GM21528 (cell line): ENCODE measurements around the gene UBE2V1.

Experiments
- ATAC-seq: cut with Tn5 transposase; IDR thresholded peaks from one replicate; pipeline ENCODE4 v1.9.1; 2021; ENCODE audit warnings: mild to moderate bottlenecking, moderate library complexity; ENCODE audit not compliant: unreplicated experiment, low FRiP score

The UBE2V1 gene

DNA sequence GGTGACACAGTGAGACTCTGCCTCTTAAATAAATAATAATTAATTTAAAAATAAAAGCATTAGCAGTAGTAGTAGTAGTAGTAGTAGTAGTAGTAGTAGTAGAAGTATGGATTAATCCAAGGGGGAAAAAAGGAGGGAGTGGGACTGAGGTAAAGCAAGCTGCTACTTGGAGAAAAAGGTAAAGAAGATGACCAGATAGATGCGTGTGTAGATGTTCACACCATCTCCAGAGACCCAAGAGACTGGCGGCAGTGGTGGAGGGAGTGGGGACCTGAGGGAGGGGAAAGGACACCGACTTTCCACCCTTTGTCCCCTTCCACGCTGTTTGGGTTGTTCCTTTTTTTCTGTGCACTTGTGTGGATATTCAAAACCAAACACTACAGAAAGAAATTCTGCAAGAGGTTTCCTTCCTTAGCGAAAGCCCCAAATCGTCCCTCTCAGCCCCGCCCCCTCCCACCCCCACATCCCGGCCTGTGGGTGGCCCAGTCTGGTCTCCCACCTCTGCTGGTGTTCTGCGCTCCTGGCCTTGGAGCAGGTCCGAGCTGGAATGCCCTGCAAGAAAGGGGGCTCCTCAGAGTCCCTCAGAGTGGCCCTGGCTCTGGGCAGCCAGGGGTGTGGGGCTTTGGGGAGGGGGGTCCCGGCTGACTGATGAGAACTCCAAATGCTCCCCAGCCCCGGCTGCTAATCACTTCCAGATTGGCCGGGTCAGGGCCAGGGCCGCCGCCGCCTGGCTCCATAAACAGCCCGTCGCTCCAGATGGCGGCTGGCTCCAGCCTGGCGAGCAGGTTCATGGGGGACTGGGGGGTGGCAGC, 60.2 kb downstream of the UBE2V1 start:
- ATAC-seq, result no peak

GRCh38 chr20:50050660-50051308, 62.2 kb downstream of the UBE2V1 start:
- no peak for ATAC-seq

- ATAC-seq, result no peak
Observed at GRCh38 chr20:50050214-50050613, 62.7 kb downstream of the UBE2V1 start.

GRCh38 chr20:50049442-50050026, 63.4 kb downstream of the UBE2V1 start:
- no peak for ATAC-seq

DNA sequence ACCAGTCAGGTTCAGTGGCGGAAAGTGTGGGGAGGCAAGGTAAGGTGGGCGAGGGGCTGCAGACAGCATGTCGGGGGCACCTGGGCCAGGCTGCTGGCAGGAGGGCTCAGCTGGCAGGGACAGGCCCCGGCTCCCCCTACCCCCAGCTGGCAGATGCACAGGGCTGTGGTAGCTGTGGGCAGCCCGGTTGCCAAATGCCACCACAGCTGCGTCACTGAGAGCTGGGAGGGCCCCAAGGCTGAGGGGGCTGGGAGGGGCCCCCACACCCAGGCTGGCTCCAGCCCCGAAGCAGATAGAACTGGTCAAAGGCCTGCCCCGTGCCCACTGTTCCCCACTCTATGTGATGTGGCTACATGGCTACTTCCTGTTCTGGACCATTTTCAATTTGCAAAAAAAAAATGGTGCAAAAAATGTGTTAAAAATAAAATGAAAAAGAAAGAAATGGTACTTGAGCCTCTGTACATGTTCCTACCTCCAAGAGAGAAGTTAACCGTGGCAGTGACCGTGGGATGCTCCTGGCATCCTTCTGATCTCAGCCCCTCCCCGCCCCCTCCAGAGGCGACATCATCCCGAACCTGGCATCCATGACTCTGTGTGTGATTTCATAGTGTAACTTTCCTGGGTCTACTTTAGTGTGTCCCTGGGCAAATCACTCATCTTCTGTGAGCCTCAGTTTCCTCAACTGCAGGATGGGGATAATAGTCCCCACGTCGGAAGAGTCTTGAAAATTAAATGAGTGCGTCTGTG, 64.4 kb downstream of the UBE2V1 start:
- ATAC-seq, result no peak

DNA sequence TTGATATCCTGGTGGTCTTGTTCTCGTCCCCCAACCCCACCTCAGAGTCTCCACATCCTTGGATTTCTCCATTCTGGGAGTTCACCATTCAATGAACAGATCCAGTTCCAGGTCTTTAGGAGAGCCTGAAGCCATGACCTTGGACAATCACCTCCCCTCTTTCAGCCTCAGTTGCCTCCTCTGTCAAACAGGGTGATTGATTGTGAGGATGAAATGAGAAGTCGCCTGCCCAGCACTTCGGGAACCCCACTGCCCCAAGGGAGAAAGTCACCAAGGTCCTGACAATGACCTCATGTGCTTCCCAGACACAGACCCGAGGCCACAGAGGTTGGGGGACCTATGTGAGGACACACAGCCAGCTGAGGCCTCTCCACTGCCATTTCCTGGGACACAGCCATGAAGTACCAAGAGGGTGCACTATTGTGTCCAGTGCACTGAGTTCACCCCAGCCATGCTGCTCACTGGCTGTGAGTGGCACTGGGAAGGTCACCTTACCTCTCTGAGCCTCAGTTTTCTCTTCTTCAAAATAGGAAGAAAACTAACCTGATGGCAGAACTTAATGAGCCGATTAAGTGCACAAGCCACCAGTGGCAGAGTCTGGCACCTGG, 68.5 kb downstream of the UBE2V1 start:
- no peak for ATAC-seq

DNA sequence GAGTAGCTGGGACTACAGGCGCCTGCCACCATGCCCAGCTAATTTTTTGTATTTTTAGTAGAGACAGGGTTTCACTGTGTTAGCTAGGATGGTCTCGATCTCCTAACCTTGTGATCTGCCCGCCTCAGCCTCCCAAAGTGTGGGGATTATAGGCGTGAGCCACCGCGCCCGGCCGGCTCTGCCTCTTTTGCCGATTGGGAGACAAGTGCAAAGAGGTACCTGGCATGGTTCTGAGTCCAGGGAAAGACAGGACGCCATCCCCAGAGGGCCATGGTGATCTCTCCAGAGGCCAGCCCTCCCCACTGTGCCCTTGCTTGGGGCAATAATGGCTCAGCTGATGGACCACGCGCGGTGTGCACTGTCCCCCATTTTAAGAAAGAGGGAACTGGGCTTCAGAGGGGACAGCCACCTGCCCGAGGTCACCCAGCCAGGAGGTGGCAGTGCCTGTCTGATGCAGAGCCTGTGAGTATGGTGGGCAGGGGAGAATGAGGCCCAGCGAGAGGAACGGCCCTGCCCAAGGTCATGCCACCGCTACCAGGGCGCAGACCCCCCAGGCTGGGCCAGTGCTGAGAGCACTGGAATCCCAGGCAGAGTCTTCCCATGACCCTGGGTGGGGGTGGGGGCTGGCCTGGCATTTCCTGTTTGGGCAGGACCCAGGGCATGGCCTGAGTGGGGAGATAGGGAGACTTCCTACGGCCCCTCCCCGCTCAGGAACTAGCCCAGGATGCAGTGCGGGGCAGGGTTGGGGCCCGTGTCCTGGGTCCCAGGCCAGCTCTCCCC, 69.2 kb downstream of the UBE2V1 start:
- ATAC-seq, result no peak

- no peak for ATAC-seq
Observed at GRCh38 chr20:50042370-50043313, 70.3 kb downstream of the UBE2V1 start.

GRCh38 chr20:50041246-50041873, 71.6 kb downstream of the UBE2V1 start:
- ATAC-seq, result no peak

DNA sequence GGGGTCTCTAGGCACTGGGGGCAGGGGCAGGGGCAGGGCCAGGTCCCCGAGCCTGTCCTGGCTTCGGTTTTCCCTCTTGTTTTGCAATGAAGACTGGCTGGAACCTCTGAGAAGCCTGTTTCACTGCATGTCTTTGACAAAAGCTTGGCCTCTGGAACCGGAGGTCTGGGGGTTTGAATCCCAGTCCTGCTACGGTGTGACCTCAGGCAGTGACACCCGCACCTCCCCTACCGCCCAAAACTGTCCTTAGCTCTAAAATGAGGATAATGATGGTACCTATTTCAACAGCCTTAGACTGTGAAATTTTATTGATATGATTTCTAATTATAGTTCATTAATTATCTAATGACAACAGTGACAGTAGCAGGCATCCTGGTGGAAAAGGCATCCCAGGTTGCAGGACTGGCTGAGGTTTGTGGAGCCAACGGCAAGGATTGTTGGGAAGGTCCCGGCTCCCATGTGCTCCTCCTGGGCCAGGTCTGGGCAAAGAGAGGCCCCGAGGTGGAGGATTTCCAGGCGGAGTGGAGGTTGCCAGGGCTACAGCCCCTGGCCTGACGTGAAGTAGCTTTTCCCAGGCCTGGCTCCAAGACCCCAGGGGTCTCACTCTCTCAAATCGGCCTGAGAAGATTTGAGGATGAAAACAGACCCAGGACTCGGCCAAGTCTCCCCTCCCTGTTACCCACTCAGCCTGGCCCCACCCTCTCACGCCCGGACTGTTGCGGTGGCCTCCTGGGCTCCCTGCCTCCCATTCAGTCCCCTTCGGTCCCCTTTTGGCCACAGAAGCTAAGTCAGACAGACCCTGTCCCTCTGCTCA, 72.3 kb downstream of the UBE2V1 start:
- no peak for ATAC-seq

GRCh38 chr20:50039706-50040431, 73.1 kb downstream of the UBE2V1 start:
- ATAC-seq, result no peak

GRCh38 chr20:50038574-50038991, 74.4 kb downstream of the UBE2V1 start:
- ATAC-seq, result no peak

DNA sequence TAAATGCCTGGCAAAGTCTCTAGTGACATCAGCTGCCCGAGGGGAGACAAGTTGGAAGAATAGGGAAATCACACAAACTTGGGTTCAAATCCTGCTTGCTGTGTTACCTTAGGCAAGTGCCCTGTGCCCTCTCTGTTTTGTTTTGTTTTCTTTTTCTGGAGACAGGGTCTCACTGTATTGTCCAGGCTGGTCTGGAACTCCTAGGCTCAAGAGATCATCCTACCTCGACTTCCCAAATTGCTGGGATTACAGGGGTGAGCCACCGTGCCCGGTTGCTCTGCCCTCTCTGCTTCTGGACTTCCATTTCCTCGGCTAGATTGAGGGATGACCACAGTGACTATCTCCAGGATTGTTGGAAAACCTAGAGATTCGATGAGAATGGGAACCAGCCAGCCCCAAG, 74.8 kb downstream of the UBE2V1 start:
- no peak for ATAC-seq

DNA sequence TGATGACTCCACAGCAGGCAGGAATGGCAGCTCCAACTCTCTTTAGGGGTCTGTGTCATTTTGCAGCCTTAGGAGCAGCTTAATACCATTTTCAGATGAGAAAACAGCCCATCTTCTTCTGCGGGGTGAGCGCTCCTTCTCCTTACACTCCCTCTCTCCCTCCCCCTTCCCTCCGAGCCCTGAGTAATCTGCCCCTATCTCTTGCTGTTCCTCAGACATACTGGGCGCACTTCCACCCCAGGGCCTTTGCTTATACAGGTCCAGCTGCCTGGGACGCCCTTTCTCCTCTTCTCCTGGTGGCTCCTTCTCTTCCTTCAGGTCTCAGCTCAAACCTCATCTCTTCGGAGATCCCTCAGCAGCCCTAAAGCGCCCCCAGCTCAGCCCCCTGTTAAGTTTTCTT, 75.4 kb downstream of the UBE2V1 start:
- no peak for ATAC-seq

- no peak for ATAC-seq
Observed at GRCh38 chr20:50037123-50037522, 75.8 kb downstream of the UBE2V1 start.

DNA sequence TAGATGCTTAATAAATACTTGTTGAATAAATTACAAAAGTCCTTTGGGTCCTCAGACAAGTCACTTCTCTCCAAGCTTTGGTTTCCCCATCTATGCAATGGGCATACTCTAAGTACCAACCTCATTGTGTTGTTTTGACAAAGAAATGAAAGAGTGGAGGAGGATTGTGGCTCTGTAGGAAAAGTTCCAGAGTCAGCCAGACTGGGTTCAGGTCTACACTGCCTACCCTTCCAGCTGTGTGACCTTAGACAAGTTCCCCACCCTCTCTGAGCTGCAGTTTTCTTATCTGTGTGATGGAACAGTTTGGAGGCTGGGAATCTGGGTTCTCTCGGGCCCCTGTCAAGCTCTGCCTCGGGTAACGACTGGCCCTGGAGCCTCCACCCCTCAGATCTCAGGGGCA, 76.2 kb downstream of the UBE2V1 start:
- no peak for ATAC-seq
